ENCODE measurements around the gene HDDC2. TPM values are rescaled to one million over a fixed set of nuclear protein-coding genes. Genes with fewer than 3 reads are reported as not detected.

The HDDC2 gene
- total RNA-seq, 2 experiments from 2014 or later: 113 to 114 TPM

- ChIA-PET CTCF (no interaction called here), POLR2A (no interaction called here)
Measured at GRCh38 chr6:125274935-125275334, 26.8 kb downstream of the HDDC2 start.

GRCh38 chr6:125273965-125274364, 27.8 kb downstream of the HDDC2 start:
- ChIA-PET CTCF (no interaction called here), POLR2A (no interaction called here)

GRCh38 chr6:125273251-125273650, 28.5 kb downstream of the HDDC2 start:
- POLR2A ChIA-PET: no interaction called here

GRCh38 chr6:125271486-125272159, 30.1 kb downstream of the HDDC2 start:
- ChIA-PET POLR2A (no interaction called here), CTCF (no interaction called here)

More at GRCh38 chr6:125273251-125273650, 28.5 kb downstream of the HDDC2 start:
- CTCF ChIA-PET: no interaction called here

GRCh38 chr6:125270380-125270779, 31.4 kb downstream of the HDDC2 start:
- ChIA-PET POLR2A (no interaction called here), CTCF (no interaction called here)

- POLR2A ChIA-PET: no interaction called here
- CTCF ChIA-PET: no interaction called here
Measured at GRCh38 chr6:125269328-125269985, 32.3 kb downstream of the HDDC2 start.

GRCh38 chr6:125268765-125269164, 33.0 kb downstream of the HDDC2 start:
- POLR2A ChIA-PET: no interaction called here
- CTCF ChIA-PET: no interaction called here

- ChIA-PET CTCF (no interaction called here), POLR2A (no interaction called here)
Measured at GRCh38 chr6:125267806-125268523, 33.8 kb downstream of the HDDC2 start.

GRCh38 chr6:125264476-125264875, 37.3 kb downstream of the HDDC2 start:
- POLR2A ChIA-PET: no interaction called here
- CTCF ChIA-PET: no interaction called here

- ChIA-PET CTCF (no interaction called here), POLR2A (no interaction called here)
Measured at GRCh38 chr6:125262016-125263013, 39.5 kb downstream of the HDDC2 start.

- POLR2A ChIA-PET: no interaction called here
- CTCF ChIA-PET: no interaction called here
Measured at GRCh38 chr6:125259354-125259736, 42.4 kb downstream of the HDDC2 start.

- CTCF ChIA-PET: no interaction called here
- POLR2A ChIA-PET: no interaction called here
Measured at GRCh38 chr6:125258651-125259353, 43.0 kb downstream of the HDDC2 start.

GRCh38 chr6:125257351-125257750, 44.4 kb downstream of the HDDC2 start:
- CTCF ChIA-PET: no interaction called here
- POLR2A ChIA-PET: no interaction called here

- ChIA-PET POLR2A (no interaction called here), CTCF (no interaction called here)
Measured at GRCh38 chr6:125255201-125255600, 46.6 kb downstream of the HDDC2 start.

GRCh38 chr6:125254321-125254720, 47.4 kb downstream of the HDDC2 start:
- CTCF ChIA-PET: no interaction called here
- POLR2A ChIA-PET: no interaction called here

GRCh38 chr6:125253881-125254280, 47.9 kb downstream of the HDDC2 start:
- CTCF ChIA-PET: no interaction called here
- POLR2A ChIA-PET: no interaction called here

- ChIA-PET POLR2A (no interaction called here), CTCF (no interaction called here)
Measured at GRCh38 chr6:125252891-125253290, 48.9 kb downstream of the HDDC2 start.

- CTCF ChIA-PET: no interaction called here
Measured at GRCh38 chr6:125251516-125252220, 50.1 kb downstream of the HDDC2 start.

GRCh38 chr6:125250511-125250910, 51.3 kb downstream of the HDDC2 start:
- CTCF ChIA-PET: no interaction called here

More at GRCh38 chr6:125251516-125252220, 50.1 kb downstream of the HDDC2 start:
- POLR2A ChIA-PET: no interaction called here

More at GRCh38 chr6:125250511-125250910, 51.3 kb downstream of the HDDC2 start:
- POLR2A ChIA-PET: no interaction called here

All from activated CD8-positive, alpha-beta memory T cell treated with anti-CD3 and anti-CD28 coated beads for 36 hours (primary cell).